Measurements from ENCODE around the gene TCN2. TPM values are rescaled to one million over a fixed set of nuclear protein-coding genes. Genes with fewer than 3 reads are reported as not detected.

The TCN2 gene
- total RNA-seq, 1 experiment from 2014 or later: 15.4 TPM

Other genes with a start within 250 kb of the TCN2 start
- 9.8 and 10.0 TPM in 2 replicates for gene RNF215, start 219.8 kb upstream of the TCN2 start, total RNA-seq (2014; rRNA removed; shearing (Covaris generic))
- 9.7 and 15.3 TPM in 2 replicates for gene SEC14L2, start 210.2 kb upstream of the TCN2 start, total RNA-seq (2014; rRNA removed; shearing (Covaris generic))
- 40.4 and 66.1 TPM in 2 replicates for gene MTFP1, start 181.4 kb upstream of the TCN2 start, total RNA-seq (2014; rRNA removed; shearing (Covaris generic))
- gene SEC14L3, start 135.2 kb upstream of the TCN2 start, total RNA-seq (2014; rRNA removed; shearing (Covaris generic)): not detected in 2 replicates
- gene SEC14L4, start 101.5 kb upstream of the TCN2 start, total RNA-seq (2014; rRNA removed; shearing (Covaris generic)): 0.29 and 0.48 TPM in 2 replicates
- not detected in 2 replicates for gene SEC14L6, start 60.4 kb upstream of the TCN2 start, total RNA-seq (2014; rRNA removed; shearing (Covaris generic))
- not detected in 2 replicates for gene GAL3ST1, start 32.5 kb upstream of the TCN2 start, total RNA-seq (2014; rRNA removed; shearing (Covaris generic))
- gene PES1, start 15.3 kb upstream of the TCN2 start, total RNA-seq (2014; rRNA removed; shearing (Covaris generic)): 56.8 and 64.3 TPM in 2 replicates
- 8.2 and 12.9 TPM in 2 replicates for gene SLC35E4, start 28.6 kb downstream of the TCN2 start, total RNA-seq (2014; rRNA removed; shearing (Covaris generic))
- 4.8 and 5.1 TPM in 2 replicates for gene DUSP18, start 60.7 kb downstream of the TCN2 start, total RNA-seq (2014; rRNA removed; shearing (Covaris generic))
- gene OSBP2, start 87.7 kb downstream of the TCN2 start, total RNA-seq (2014; rRNA removed; shearing (Covaris generic)): 4.3 and 5.9 TPM in 2 replicates